ENCODE measurements around the gene CRIM1.

The CRIM1 gene

DNA sequence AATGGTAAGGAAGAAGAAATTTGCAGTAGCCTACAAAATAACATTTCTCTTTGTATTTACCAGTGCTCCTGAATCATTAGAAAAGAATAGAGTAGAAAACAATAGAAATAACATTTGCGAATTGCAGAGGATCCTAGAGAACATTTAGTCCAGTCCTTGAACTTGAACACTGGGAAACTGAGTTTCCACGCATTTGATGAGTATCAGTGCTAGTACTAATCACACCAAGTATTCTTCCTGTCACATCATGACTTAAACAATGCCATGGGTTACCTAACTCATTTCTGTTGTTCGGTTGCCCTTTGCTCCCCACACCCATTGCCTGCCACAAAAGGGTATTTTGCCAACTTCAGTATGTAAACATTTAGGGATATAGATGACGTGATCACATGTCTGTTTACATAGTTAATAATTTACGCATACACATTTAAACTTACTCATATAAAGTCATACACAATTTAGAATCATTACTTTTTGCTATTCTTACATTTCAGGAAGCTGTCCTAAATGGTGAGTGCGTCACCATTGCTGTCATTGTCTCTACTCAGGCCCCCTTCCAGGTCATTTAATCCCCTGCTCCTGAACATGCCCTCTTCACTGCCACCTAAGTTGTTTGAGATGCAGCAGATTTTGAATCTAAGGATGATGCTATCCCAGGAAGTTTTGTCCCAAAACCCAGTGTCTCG lies 42.3 kb downstream of the CRIM1 start:
- DNase-seq: no peak

DNA sequence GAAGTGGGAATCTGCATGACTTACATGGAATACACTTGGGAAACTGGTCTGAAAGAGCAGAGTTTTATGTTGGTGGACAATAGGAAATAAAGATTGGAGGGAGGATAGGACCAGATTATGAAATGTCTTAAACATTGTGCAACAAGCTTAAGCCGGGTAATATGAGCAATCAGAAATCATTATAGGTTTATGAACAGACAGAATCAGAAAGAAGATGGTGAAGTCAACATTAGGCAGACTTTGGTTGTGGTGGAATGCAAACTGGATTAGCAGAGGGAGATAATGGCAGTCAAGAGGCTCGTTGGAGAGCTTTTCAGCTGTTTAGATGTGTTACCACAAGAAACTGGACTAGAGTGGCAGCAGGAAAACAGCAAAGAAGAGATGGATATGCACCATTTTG lies 43.5 kb downstream of the CRIM1 start:
- DNase-seq: no peak

DNA sequence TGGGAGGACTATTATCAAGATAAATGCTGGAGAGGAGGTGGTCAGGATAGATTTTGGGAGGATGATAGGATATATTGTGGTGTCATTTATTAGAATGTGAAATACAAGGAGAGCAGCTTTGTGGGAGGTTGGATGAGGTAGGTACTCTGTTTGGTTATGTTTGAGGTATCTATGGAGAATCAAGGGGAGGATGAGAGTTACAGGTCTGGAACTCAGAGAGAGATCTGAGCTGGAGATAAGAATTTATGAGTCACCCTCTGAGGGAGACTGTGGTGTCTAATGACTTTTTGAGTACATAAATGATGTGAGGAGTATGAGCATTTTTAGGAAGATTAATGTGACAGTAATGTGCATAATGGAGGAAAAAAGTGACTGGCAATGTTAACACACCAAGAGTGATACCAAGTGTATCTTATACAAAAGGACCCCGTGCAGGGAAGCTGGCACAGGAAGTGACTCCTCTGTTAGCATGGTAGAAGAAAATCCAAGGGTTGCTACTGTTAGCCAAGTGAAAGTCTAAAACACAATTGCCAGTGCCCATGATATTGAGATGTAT lies 48.2 kb downstream of the CRIM1 start:
- DNase-seq: no peak

DNA sequence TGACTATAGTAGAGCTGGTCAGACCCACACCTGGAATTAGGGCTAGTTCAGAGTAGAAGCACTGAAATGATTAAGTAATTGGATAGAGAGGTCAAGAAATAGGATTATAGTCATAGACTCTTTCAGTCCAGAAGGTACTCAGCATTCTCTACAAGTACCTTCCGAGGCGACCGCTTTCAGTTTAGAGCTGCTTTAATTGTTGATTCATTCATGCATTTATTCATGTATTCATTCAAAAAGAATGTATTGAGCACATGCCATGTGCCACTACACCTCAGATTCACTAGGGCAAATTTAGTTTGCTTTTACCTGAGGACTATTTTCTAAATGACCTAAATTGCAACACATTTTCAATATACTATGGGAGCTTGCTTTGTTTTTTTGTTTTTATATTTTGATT lies 48.7 kb downstream of the CRIM1 start:
- DNase-seq: no peak

DNA sequence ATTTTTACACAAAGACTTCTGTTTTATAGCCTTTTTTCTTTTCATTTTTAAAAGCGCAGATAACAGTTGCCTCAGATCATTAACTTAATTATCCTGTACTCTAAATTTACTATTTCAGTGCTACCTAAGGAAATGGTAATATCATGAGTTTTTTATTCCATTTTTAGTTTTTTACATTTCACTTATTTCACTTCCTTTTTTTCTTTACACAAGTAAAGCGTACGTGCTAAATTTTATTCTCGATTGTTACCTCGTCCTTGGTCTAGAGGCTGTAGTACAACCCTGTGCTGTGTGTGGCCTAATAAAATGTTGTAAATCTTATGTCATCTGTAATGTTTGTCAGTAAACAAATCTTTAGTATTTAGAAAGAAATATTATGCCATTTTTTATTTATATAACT lies 49.2 kb downstream of the CRIM1 start:
- no peak for DNase-seq

DNA sequence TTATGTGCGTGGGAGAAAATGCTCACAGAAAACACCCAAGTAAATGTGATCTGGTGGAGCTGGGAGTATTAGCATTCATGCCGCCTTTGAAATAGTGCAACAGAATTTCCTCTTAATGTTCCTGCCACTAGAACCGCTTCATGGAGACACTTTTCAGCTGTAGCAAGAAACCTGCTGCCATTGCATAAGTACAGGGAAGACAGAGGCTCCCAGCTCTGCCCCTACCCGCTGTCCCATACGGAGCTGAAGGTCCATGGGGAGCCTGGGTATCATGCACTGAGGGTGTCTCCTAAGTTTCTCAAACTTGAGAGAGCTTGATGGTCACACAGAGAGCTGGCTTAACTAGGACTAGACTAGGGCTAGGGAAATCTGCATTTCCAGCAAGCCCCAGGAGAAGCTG lies 49.6 kb downstream of the CRIM1 start:
- no peak for DNase-seq

DNA sequence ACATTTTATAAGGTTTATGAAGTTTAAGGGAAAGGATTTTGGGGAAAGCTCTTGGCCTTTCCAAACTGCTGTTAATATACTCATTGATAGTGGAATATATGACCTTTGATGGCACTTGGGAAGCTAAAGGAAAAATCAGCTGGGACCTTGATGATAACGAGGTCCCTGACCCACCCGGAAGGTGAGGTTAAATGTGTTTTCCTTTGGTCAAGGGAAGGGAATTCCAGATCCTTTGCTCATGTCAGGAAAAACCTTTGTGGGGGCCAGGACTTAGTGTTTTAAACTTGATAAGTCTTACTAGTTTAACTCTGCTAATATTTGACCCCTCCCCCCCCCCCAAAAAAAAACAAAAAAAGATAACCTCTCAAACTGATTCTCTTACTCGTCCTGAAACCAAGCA lies 50.7 kb downstream of the CRIM1 start:
- DNase-seq: no peak

DNA sequence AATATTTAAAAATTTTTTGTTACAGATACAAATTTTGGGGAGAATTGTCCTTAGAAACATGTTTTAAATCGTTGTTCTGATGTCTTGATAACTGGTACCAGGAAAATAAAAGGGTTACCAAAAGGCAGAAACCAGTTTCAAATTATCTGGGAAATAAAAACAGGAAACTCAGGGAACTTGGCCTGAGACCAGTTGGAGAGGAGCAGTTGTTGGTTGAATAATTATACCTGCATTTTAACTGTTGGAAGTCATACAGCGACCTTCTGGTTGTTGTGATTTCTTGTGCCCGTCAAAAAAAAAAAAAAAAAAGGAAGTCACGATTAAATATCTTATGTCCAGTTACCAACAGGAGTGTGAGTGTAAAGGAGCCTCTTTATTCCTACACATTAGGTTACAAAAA lies 51.8 kb downstream of the CRIM1 start:
- no peak for DNase-seq

DNA sequence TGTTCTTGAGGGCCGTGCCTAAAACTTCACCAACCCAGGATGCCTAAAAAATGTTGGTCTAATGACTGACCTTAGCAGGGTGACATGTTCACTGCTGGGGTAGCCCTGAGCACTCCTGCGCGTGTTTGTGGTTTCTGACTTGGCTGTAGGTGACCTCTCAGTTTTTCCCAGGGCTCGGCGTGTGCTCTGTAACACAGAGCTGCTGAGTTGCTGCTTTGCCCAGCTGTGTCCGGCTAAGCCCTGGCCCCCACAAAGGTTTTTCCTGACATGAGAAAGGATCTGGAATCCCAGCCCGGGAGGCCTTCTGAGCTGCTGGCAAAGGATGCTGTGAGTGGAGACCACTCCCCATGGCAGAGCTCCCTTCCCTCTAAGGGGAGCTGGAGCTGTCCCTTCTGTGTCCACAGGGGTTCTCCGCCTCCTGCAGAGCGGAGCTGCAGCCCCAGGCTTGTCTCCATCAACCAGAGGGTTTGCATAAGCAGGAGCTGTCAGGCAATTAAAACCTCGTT lies 52.7 kb downstream of the CRIM1 start:
- no peak for DNase-seq

DNA sequence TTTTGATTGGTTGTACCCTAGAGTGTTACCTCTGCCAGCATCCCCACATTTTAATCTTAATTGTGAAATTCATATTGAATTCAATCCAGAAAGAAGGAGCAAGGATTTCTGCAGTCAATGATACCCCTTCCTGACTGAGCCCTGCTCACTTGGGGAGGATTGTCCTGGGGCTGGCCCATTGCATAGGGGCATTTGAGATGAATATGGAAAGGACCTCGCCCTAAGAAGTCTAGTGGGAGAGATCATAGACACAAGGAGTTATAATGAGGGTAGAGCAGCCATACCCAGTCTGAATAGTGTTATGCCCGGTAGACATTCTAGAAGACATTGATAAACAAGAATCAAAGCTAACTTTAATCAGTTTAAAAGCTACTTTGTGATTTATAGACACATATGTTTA lies 53.8 kb downstream of the CRIM1 start:
- DNase-seq: no peak

DNA sequence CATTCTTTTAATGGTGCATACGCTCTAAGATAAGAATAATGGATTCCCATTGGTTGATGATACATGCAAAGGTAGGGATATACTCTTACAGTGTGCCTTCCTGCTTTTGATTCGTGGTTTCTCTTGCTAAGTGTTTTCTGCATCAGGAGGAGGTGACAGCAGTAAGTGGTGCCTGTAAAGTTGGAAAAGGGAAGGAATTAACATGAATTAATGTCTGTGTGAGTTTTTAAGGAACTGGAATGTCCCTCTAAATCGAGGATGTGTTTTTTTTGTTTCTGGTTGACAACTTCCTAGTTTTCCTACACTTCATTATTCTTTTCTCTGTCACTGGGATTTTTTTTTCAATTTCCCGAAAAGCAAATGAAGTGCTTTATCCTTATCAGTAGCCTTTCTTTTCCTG lies 54.4 kb downstream of the CRIM1 start:
- no peak for DNase-seq

DNA sequence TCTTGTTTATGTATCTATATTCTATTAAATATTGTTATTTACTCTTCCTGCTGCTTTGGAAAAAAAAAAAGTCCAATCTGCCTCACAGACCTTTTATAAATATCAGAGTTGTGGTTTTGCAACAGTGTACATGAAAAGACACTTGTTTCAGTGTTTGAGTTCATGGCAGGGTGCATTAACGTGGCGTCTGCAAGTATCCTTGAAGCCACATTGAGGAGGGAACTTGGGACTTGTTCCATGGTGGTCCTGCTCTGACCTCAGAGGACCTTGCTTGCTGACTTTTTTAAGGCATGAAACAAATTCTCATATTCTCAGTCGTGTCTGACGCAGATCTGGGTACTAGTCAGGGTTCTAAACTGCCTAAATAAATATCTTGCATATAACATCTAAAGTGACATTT lies 55.1 kb downstream of the CRIM1 start:
- no peak for DNase-seq

DNA sequence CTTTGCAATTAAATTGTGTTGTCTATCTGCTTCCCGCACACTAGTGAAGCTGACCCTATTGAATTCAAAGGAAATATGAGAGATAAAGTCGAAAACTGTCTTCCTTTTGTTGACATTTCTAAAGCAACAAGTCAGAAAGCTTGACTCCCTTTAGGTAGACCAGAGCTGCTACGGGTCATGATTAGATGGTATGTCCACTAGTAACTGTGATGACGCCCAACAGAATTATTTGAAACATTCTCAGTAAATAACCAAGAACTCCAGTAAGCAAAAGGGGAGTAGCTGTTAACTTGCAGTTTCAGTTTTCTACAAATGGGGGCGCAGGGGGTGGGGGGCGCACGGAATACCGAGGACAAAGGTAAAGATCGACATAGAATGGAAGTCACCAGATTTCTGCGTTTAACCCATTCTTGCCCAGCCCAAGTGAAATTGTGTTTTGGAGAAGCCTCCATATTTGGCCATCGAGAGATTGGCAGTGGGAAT lies 56.4 kb downstream of the CRIM1 start:
- DNase-seq: no peak

DNA sequence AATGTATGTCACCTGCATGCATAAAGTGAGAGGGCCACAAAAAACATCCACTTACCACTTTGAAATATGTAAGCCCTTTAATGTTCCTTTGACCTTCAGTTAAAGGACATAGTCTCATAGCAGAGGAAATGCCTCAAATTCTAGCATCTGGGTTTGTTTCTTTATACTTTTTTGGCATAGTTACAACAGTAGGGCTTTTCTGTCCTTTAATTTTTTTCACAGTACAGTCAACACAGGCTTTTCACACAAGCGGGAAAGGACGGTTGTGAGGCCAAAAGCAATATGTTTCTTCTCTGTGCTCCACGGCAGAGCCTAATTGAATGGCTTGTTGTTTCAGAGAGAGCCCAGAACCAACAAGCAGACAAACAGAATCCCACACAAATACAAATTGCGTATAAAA lies 57.6 kb downstream of the CRIM1 start:
- DNase-seq: no peak

DNA sequence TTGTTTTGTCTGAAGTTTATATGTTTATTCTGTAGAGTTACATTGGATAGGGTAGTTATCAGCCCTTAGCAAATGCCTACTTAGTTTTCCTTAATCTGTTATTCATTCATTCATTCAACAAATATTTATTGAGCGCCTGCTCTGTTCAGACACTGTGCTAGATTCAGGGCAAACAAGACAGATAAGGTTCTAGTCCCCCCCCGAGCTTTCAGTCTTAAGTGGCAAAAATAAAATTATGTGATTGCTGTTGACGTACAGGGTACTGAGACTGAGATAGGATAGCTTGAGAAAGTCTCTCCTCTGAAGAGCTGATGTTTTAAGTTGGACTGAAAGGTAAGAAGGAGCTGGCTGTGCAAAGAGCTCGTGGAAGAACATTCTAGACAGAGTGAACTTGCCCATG lies 58.7 kb downstream of the CRIM1 start:
- DNase-seq: no peak

DNA sequence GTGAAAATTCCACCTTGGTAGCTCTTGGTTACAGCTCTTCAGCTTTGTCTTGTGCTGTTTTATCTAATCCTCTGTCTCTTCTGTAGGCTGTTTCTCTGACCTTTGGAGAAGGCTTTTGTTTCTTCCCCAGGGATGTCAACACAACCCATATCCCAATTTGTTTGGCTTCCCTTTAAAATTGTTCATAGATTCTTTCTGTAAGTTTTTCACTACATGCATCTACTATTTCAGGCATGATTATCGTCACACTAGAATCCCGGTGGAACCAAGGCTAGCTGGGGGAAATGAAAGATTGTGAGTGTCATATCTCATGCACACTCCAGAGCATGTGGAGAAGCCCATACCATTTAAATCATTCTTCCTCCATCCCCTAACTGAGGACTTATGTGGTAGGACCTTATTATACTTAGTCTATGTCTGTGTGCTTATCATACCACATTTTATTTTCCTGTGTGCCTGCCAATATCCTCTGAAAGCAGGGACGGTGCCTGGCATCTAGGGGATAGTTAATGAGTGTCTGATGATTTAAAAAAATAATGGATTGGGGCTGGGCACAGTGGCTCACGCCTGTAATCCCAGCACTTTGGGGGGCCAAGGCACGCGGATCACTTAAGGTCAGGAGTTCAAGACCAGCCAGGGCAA lies 59.9 kb downstream of the CRIM1 start:
- no peak for DNase-seq

DNA sequence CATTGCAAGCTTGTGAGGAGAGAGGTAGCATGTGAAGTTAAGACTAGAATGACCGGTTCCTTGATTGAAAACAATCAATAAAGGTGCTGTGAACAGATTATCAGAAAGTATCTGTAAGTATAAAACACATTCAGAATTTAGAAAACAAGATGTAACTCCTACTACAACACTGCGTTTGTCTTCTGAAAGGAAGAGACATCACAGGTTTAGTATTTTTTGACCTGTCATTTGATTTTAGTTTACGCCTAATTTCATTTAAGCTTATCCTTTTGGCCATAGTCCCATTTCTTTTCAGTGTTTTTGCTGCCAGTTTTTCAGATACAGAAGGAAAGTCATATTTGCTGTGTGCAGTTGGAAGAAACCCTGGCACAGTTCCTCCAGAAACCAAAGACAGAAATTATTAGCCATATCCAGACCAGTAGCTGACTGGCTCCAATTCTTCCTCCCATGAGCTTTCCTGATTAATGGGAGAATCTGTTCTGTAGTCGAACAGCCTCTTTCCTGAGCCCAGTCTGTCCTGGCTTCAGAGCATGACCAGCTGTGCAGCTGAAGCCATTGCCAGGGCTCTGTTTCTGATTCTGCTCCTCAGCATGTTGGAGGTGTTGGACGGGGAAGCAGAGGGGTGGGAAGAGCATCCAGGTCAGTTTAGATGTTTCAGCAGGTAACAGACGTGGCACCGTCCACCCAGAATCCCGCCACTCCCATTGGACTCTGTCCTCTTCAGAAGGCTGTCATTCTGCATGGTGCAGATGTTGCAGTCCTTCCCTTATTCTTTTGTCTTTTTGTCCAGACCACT lies 61.0 kb downstream of the CRIM1 start:
- no peak for DNase-seq

DNA sequence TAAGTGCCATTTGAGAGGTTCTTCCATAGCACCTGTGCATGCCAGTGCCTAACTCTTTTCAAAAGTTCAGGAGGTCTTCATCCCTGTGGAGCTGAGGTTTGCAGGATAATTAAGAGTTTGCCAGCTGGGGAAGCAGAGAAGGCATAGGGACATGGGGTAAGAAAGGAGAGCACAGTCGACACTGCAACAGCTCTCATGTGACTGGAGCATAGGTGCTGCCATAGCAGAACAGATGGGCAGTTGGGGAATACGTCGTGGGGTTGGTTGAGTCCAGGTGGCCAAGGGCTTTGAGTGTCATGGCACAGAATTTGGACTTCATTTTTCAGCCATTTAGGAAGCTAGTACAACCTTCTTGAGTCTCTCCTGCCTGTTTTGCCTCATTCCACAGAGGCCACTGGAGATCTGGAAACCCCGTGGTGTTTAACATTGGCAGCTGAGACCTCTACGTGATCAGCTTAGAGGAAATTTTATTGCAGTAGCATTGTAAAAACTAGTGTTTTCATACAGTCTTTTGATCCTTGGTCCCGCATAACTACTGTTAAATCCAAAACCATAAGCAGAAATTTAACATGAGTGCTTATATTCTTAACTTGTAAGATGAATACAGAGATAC lies 65.1 kb downstream of the CRIM1 start:
- DNase-seq: no peak

DNA sequence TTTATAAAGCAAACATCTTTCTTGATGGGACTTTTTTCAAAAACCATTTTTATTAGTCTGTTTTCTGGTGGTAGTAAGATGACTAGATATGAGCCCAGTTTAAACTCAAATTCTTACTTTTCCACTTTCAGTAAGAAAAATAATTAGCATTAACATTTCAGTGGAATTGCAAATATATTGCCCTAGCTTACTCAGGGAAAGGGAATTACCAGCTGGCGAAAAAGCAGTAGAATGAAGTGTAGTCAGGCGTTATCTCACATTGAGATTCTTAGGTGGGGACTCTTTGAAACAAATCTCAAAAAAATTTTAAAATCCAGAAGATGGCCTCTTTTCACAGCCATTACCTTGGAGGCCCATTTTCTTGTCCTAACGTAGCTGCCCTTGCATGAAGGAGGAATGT lies 65.8 kb downstream of the CRIM1 start:
- DNase-seq: no peak

DNA sequence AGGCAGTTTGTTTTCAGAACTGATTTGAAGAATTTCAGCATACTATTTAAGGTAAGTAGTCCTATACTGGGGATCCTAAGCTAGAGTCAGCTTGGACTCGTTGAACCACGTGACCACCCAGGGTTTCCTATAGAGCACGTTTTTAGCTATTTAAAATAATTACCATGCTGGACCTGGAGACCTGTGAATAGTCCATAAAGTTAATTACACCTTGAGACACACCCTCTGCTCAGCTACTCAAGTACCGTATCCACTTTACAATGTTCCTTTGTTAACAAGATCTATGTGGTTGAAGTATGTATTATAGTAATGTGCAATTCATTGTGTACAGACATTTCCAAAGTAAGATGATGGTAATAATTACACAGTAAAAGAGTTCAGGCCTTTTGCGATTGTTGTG lies 67.6 kb downstream of the CRIM1 start:
- DNase-seq: no peak

DNA sequence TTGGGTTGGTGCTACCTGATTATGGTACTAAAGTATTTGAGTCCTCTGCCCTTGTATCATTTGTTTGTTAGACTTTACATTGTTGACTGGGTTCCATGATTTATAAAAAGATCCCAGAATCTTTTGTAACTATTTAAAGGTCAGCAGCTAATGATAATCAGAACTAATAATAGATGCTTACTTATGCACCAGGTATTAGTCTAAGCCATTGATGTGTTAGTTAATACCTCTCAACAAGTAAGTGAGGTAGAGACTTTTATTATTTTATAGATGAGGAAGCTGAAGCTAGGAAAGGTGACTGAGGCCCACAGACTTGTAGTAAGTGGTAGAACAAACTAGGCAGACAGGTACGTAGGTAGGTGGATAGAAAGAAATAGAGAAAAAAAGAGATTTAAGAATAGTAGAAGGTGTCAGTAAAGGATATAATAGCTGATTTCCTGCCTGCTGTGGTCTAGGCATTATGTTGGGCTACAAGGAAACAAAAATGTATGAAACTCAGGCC lies 68.1 kb downstream of the CRIM1 start:
- no peak for DNase-seq

DNA sequence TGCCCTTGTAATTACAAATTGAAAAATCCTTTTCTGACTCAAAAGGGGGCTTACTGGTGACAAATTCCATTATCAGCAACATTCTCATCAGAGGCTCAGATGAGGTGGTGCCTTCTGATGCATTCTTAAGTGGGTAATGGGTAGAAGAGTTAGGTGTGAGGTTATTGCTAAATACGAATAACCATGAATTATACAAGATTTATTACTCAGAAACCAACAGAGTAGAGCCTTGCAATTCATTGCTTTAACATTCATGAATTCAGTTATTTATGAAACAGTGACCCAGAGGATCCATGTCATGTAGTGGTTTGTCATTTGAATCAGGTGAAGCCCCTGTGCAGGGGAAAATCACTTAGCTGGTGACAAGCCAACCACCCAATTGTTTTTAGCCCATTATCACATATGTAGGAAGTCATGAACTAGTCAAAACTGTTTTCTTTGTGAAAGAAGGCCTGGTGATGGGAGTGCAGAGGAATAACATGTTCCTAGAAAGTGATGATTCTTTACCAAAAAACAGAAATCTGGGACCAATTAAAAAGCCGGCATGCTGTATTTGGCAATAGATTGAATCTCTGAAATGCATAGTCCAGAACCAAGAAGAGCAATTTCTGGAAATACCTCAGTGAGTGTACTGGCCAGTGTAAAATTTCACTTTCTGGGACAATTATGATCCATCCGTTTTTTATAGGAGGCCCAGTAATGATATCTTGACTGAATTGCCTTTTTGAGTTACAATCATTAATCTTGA lies 70.2 kb downstream of the CRIM1 start:
- DNase-seq: no peak
